Stimulated activated CD4-positive, alpha-beta T cell treated with anti-CD3 and anti-CD28 coated beads, Interleukin-1b, Interleukin-23, amount 100 ng/mL, for 4 hours (primary cell): ENCODE data around the gene F3.

Experiments
- DNase-seq, 2 donors: peaks; one replicate each; pipeline ENCODE4 v3.0.0-alpha.2; 2020; ENCODE audit warnings: low read depth in 2 of 2

F3 gene

DNA sequence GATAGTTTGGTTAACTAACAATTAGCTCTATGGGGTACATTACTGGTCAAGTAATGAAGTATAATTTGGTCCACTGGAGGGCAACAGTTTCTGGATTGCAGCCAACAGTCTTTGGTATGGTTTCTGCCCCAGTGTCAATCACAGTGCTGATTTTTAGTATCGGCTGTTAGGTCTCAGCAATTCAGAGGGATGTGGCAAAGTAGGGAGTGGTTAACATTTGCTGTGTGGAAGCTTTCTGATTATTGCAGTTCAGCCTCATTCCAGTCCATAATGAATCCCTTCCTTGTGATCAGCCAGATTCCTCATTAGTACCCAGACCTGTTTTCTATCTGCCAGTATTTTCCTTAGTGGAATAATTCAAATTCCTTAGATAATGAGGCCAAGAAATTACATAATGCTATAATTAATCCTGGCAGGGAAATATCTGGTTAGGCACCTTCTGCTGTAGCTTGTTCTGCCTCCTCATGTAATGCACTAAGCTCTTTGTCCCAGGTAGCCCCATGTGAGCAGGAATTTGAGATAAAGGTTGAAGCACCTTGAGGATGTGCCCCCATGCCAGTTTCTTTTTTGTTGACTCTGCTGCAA, 14.0 kb downstream of the F3 start:
- DNase-seq = no peak

DNA sequence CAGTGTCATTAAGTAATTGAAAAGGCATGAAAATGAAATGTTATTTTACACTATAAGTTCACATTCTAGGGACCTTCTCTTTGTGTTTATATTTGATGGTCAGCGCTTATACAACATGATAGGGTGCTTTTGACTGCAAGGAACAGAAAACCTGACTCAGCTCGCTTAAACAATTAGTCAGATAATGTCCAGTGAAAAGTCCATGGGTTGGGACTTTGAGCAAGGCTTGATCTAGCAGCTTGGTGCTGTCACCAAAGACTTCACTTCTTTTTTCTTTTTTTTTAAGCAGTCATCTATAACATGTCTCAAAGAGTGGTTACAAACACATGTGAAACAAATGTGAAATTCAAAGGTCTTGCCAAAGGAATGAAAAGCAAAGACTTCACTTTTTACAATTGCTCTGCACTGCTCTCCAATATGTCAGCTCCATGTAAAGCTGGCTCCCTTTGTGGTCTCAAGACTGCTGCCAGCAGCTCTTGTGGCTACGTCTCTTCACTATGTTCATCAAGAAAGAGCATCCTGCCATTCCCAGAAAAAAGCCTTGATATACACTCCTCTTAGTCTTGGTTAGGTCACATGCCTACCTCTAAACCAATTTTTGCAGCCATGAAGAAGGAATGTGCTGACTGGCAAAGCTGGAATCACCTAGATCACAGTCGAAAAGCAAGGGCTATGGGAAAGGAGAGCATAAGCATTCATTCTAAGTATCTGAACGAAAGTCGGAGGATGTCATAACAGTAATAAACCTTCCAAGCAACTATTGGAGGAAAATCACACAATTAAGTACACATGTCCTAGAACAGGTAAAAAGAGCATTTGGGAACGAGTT, 15.2 kb downstream of the F3 start:
- no peak for DNase-seq

DNA sequence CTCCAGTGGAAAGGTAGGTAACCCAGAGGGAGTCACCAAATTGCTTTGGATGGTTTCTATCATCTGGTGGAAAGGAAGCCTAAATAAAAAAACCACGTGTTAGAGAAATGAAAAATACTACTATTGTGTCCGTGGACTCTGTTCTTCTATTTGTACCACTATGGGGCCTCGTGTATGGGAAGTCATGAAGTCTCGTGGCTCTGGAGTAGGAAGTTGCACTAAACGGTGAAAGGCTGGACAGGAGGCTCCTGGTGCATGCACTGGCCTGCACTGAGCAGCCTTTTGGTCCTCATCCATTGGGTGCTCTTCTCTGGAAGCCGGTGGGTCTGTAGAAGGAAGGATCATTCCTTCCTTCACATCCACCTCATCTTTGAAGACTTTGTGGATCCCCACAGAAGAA, 17.0 kb downstream of the F3 start:
- DNase-seq = no peak

DNA sequence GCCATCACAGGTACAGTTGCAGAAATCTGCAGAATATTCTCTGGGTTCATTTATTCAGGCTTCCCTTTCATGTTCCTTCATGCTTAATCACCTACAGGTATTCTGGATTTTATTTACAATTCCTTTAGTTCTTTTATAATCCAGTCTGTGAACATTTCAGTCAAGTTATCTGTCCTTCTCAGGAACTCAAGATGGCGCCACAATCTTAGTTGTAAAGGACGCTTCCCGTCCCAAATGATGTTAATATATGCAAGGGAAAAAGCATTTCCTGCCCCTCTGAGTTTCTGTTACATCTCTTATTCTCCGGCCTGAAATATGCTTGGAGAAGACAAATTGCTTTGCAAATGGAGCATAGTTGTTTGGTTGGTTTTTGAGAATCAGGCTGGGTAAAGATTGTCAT, 19.3 kb downstream of the F3 start:
- DNase-seq = no peak

DNA sequence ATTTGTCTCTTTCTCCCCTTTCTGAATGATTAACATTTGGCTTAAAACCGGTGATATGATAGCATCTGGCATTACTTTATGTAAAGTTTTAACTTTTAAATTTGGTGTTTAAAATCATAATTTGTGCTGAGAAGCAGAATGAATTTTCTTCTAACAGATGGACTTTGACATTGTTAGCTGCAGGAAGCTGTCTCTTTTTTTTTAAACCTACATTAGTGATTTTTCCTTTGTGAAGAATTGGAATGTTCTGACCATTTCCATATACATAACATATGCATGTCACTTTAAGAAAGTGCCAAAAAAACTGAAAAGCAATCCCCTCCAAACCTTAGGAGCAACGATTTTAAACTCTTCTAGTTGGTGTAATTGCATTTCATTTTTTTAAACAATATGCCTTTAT, 22.2 kb downstream of the F3 start:
- DNase-seq = no peak

DNA sequence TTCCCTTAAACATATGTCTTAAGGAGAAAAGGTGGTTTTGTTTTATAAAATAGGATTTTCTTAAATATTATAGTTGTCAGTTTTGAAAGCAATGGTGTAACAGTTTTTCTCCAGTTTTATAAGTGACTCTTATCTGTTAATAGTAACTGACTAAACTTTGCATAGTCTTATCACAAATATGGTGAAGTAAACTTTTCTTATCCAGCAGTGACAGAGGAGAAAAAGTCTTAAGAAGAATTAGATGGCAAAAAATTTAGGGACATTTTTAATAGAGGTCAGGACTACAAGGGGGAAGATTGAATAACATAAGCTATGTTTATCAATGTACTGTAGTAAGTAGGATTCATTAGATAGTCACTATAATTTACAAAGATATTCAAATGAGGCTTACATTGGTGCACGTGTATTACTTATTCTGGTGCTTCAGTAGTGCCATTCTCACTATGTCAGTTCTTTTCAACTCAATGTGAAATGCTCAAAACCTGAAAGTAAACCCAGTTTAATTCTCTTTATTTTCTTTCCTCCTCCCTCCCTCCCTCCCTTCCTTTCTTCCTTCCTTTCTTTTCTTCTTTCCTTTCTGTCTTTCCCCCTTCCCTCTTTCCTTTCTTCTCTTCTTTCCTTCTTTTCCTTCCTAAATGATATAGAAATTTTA, 26.1 kb downstream of the F3 start:
- no peak for DNase-seq

DNA sequence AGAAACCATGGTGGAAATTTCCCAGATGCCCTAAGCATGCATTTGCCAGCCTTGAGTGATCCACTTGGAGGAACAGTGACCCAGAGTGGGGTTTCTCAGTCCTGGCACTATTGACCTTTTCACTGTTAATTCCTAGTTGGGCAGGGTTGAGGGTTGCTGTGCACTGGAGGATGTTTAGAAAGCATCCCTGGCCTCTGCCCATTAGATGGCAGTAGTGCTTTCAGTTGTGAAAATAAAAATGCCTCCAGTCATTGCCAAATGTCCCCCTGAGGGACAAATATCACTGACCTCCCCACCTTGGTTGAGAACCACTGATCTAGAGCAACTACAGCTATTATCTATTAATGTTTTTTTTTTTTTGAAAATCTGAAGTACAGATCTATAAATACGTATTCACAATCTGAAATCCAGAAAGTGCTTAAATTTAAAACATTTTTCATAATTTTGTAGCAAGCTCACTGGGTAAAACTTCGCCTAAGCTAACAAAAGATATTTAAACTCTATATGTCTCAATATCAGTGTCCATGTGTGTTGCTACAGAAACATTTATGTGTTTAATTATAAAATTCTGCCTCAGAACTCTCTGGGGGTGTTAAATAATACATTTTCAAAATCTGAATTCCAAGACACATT, 27.3 kb downstream of the F3 start:
- DNase-seq = no peak

DNA sequence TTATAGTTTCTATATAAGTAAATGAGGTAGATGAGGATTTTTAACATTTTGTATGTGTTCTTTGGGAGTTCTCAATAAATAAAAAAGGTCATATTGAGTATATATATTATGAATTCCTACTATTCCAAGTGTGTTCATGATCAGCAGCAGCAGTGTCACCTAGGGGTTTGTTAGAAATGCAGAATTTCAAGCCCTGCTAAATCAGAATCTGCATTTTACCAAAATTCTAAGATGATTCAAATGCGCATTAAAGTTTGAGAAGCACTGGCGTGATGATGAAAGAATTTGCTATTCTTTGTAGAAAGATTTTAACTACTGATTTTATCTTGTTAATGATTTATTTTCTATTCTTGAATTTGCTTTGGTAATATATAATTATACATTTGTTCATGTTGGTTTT, 28.7 kb downstream of the F3 start:
- DNase-seq = no peak

DNA sequence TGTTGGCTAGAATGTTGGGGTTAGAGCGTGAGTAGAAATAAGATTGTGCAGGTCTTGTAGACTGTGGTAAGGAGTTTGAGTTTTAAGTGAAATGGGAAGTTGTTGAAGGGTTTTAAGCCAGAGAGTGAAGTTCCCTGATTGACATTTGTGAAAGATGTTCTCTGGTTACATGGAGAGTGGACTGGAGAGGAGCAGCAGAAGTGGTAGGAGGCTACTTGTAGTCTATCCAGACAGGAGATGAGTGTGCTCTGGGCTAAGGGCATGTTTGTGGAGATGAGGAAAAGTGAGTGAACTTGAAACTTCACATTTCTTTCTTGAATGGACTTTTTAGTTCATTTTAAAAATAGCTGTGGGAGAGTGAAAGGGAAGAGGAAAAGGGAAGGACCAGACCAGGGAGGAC, 37.0 kb downstream of the F3 start:
- no peak for DNase-seq

DNA sequence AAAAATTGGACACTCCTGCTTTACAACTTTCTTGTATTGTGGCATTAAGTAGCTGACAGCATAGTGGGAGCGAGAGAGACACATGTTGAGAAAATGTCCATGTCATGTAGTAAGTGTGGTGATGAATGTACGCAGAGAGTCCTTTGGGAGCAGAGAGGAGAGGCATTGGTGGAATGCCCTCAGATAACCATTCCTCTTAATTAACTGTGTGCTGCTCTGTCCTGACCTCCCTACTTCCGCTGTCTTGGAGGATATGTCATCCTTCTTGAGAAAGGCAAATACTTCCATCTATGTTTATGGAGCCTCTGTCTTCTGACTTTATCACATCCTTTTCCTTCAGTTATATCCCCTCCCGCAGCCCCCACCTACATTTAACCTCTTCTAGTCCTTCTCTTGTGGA, 38.4 kb downstream of the F3 start:
- DNase-seq = no peak

DNA sequence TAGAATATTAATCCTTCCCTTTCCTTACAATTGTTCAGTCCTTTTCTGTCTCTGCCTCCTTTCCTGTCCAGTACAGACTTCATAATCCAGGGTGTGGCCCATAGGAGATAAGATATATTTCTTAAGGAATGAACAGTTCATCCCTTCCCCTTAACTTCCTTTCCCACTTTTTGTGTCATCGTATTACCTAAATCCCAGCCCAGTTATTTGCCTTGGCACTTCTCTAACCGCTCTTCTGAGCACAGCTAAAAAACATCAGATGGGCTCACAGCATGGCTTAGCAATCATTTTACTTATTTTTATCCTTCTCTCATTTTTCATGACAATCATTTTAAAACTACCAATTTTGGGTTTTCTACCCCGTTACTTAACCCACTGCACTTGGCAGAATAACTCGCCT, 39.6 kb downstream of the F3 start:
- no peak for DNase-seq

DNA sequence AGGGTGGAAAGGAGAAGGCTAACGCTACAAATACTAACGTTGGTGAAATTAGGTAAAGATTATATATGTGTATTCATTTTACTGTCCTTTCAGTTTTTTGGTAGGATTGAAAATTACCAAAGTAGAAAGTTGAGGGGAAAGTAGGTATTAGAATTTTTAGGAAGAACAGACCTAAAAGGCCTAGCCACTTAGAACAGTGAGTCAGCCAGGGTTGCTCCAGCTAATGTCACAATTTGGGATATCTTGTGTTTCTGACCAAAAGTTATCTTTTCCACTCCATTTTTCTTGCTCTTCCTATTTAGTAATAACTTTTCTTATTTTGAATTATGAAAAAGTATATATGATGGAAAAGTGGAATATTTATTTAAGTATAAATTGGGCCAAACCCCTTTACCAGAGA, 40.1 kb downstream of the F3 start:
- no peak for DNase-seq

DNA sequence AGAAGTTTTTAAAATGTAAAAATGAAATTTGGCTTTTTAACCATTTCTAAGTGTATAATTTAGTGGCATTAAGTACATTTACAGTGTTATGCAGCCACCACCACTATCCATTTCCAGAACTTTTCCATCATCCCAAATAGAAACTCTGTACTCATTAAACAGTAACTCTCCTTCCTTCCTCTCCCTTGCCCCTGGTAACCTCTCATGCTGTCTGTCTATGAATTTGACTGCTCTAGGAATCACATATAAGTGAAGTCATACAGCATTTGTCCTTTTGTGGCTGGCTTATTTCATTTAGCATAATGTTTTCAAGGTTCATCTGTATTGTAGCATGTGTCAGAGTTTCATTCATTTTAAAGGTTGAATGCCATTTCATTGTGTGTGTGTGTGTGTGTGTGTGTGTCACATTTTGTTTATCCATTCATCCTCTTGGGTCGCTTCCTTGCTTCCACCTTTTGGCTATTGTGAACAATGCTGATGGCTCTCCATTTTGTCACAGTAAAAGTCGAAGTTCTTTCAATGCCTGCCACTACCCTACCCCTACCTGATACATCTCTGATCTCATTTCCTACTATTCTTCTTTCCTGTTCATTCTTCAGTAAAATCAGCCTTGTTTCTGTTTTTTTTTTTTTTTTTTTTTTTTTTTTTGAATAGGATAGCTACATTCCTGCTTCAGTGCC, 45.3 kb downstream of the F3 start:
- no peak for DNase-seq

DNA sequence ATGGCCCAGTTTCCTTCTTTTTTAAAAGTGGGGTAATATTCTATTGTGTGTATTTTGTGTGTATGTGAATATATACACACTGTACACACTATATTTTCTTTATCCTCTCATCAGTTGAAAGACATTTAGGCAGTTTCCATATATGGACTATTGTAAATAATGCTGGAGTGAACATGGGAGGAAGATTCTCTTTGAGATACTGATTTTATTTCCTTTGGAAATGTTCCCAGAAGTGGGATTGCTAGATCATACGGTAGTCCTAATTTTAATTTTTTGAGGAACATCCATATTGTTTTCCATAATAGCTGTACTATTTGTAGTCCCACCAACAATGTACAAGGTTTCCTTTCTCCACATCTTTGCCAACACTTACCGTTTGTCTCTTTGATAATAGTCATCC, 51.0 kb downstream of the F3 start:
- no peak for DNase-seq

DNA sequence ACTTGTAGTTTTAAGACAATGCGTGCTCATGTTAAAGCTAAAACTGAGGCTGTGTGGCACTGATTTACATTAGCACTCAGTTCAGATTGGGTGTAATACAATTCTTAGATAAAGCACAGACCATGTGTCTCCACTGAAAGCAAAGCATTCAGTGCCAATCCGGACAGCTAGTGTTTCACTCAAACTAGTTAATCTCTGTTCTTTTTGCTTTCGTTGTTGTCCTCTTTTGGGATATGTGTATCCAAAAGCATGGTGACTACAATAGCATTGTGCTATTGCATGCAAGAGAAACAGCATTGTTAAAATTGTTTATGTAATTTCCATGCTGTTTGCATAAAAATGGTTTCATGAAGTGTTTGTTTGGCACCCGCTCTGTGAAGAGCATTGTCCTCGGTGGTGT, 54.6 kb downstream of the F3 start:
- no peak for DNase-seq

DNA sequence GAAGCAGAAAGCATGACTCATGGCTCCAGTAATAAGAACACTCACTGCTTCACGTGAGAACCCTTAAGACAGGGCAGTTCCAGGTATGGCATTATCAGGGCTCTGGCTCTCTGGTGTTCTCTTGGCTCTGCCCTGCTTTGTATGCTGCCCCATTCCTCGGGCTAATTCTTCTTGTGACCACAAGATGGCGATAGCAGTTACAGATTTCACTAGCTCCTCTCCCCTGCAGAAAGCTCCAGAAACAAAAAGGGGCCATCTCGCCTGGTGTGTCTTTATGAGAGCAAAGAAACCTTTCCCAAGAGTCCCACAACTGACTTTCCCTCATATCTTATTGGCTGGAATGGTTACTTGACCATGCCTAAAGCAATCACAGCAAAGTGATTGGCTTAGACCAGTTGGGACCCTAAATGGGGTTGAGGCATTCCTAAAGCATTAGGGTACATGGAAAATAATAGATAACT, 60.1 kb downstream of the F3 start:
- DNase-seq = peak; percentile 1 to 8

DNA sequence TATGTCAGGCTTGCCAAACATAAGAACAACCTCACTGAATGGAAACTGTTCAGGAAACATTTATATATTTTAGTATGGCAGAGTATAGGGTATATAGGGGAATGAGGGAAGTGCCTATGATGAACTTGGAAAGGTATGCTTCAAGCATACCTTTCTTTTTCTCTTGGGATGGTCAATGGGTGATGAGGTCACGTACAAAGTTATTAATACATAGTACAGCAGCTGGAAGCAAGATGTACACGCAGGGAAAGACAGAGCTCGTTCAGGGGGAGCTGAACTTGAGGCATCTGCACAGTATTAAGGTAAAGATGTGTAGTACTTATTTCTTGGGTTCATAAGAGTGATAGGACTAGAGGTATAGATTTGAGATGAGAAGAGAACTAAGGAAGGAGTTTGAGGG, 61.9 kb downstream of the F3 start:
- DNase-seq = no peak
